ENCODE data around the gene OR9Q1. TPM values are rescaled to one million over a fixed set of nuclear protein-coding genes. Genes with fewer than 3 reads are reported as not detected.

The OR9Q1 gene
- total and polyA plus RNA-seq, 2 of the 13 experiments (the other 11 are each of a cell fraction or from before 2014, with no cell fraction given), result not detected

DNA sequence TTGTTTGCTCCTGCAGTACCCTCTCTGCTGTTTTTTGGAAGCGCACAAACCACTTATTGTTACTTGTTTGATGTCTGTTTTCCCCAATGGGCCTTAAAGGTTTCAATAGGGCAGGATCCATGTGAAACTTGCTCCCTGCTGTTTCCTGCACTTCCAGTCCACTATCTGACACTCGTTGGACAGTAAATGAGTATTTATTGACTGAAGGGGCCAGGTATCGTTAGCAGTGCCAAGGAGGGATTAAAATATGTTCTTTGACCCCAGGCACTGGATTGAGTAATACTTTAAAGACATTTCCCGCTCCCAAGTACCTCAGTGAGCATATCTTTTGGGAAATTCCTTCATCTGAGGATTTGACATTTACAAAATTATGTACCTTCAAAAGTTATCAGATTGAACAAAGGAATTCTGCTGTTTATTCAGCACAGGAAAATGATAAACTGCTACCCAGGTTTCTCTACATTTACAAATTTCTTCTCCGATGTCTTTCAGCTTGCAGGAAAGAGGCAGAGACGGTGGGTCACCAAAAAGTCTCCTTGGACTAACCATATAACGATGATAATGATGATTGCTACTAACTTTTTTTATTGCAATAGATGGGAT, 141.9 kb downstream of the OR9Q1 start (continued):
- no peak for TF ChIP-seq ZNF276 (CRISPR knock-in tag; IDR thresholded peaks at IDR 0.05; ENCODE audit: low read depth)
- TF ChIP-seq, protein P1, sequence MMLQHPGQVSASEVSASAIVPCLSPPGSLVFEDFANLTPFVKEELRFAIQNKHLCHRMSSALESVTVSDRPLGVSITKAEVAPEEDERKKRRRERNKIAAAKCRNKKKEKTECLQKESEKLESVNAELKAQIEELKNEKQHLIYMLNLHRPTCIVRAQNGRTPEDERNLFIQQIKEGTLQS (CRISPR knock-in tag; IDR thresholded peaks at IDR 0.05), result 0 out of 2 replicates have a peak, but pooled peaks have one; percentile 15
- TF ChIP-seq ZNF598 (CRISPR knock-in tag; IDR thresholded peaks at IDR 0.05; ENCODE audit: borderline replicate concordance), result no peak
- no peak for TF ChIP-seq RELA (CRISPR knock-in tag; IDR thresholded peaks at IDR 0.05)
- TF ChIP-seq AGO1 (IDR thresholded peaks at IDR 0.05; ENCODE audit: low read depth, low read length, poor library complexity, severe bottlenecking), result no peak
- TF ChIP-seq, protein P2, sequence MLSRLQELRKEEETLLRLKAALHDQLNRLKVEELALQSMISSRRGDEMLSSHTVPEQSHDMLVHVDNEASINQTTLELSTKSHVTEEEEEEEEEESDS (CRISPR knock-in tag; IDR thresholded peaks at IDR 0.05; ENCODE audit: borderline replicate concordance), result no peak
- TF ChIP-seq, protein P3, sequence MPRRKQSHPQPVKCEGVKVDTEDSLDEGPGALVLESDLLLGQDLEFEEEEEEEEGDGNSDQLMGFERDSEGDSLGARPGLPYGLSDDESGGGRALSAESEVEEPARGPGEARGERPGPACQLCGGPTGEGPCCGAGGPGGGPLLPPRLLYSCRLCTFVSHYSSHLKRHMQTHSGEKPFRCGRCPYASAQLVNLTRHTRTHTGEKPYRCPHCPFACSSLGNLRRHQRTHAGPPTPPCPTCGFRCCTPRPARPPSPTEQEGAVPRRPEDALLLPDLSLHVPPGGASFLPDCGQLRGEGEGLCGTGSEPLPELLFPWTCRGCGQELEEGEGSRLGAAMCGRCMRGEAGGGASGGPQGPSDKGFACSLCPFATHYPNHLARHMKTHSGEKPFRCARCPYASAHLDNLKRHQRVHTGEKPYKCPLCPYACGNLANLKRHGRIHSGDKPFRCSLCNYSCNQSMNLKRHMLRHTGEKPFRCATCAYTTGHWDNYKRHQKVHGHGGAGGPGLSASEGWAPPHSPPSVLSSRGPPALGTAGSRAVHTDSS (CRISPR knock-in tag; conservative IDR thresholded peaks at IDR 0.05), result no peak
- TF ChIP-seq KLF11 (CRISPR knock-in tag; IDR thresholded peaks at IDR 0.05), result no peak; the same call in 1 of the 2 replicates
- peak; percentile 67; the same call in 1 of the 2 replicates for TF ChIP-seq SKIL (CRISPR knock-in tag; IDR thresholded peaks at IDR 0.05; ENCODE audit: borderline replicate concordance)
- TF ChIP-seq, protein P4, sequence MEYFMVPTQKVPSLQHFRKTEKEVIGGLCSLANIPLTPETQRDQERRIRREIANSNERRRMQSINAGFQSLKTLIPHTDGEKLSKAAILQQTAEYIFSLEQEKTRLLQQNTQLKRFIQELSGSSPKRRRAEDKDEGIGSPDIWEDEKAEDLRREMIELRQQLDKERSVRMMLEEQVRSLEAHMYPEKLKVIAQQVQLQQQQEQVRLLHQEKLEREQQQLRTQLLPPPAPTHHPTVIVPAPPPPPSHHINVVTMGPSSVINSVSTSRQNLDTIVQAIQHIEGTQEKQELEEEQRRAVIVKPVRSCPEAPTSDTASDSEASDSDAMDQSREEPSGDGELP (IDR thresholded peaks at IDR 0.05; ENCODE audit: borderline replicate concordance, low read depth), result peak; percentile 60; the same call in 1 of the 2 replicates
- no peak for TF ChIP-seq CTCF (CRISPR knock-in tag; IDR thresholded peaks at IDR 0.05)
- TF ChIP-seq ETV5 (CRISPR knock-in tag; IDR thresholded peaks at IDR 0.05; ENCODE audit: borderline replicate concordance), result peak; percentile 78; the same call in 1 of the 2 replicates
- TF ChIP-seq CBX5 (CRISPR knock-in tag; IDR thresholded peaks at IDR 0.05; ENCODE audit: borderline replicate concordance), result peak; percentile 52; the same call in 1 of the 2 replicates
- TF ChIP-seq, protein P5, sequence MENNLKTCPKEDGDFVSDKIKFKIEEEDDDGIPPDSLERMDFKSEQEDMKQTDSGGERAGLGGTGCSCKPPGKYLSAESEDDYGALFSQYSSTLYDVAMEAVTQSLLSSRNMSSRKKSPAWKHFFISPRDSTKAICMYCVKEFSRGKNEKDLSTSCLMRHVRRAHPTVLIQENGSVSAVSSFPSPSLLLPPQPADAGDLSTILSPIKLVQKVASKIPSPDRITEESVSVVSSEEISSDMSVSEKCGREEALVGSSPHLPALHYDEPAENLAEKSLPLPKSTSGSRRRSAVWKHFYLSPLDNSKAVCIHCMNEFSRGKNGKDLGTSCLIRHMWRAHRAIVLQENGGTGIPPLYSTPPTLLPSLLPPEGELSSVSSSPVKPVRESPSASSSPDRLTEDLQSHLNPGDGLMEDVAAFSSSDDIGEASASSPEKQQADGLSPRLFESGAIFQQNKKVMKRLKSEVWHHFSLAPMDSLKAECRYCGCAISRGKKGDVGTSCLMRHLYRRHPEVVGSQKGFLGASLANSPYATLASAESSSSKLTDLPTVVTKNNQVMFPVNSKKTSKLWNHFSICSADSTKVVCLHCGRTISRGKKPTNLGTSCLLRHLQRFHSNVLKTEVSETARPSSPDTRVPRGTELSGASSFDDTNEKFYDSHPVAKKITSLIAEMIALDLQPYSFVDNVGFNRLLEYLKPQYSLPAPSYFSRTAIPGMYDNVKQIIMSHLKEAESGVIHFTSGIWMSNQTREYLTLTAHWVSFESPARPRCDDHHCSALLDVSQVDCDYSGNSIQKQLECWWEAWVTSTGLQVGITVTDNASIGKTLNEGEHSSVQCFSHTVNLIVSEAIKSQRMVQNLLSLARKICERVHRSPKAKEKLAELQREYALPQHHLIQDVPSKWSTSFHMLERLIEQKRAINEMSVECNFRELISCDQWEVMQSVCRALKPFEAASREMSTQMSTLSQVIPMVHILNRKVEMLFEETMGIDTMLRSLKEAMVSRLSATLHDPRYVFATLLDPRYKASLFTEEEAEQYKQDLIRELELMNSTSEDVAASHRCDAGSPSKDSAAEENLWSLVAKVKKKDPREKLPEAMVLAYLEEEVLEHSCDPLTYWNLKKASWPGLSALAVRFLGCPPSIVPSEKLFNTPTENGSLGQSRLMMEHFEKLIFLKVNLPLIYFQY (CRISPR knock-in tag; IDR thresholded peaks at IDR 0.05; ENCODE audit: borderline replicate concordance), result no peak
